GM12878 (cell line): ENCODE data around the gene ITPKB. TPM values are rescaled to one million over a fixed set of nuclear protein-coding genes. Genes with fewer than 3 reads are reported as not detected.

Source experiments
- ATAC-seq: fragments of 200-7000 bp; cut with Tn5 transposase; 3 replicates; pipeline ENCODE4 v1.9.1; 2020; ENCODE audit warnings: mild to moderate bottlenecking, moderate library complexity
- BruUV-seq: library from RNA; stranded (reverse); fragments of 400-500 nt; replicated peaks from 2 replicates; lab custom pipeline; 2021; lab: Mats Ljungman, UMichigan
- CTCF ChIA-PET: fragments of 300-600 bp; sonication (Branson Sonifier 250); formaldehyde crosslinking; extraction: SDS; loops from one replicate; lab custom pipeline; 2021; ENCODE audit warnings: inconsistent platforms; lab: Yijun Ruan, JAX
- POLR2A ChIA-PET: fragments of 350-600 bp; formaldehyde crosslinking; extraction: SDS; loops from one replicate; lab custom pipeline; 2021; ENCODE audit warnings: inconsistent platforms; lab: Charles Lee
- RAD21 ChIA-PET: fragments of 300-600 bp; sonication (Branson Sonifier 250); formaldehyde crosslinking; loops from one replicate; lab custom pipeline; 2023; ENCODE audit warnings: antibody characterized with exemption; ENCODE audit not compliant: unreplicated experiment; lab: Charles Lee
- SMC1A ChIA-PET: fragments of 300-600 bp; sonication (Branson Sonifier 250); formaldehyde crosslinking; loops from one replicate; lab custom pipeline; 2023; ENCODE audit not compliant: unreplicated experiment, uncharacterized antibody; lab: Charles Lee
- DNase-seq: peaks from one replicate; pipeline ENCODE4 v3.0.0-alpha.2; 2011; ENCODE audit warnings: low read depth, low spot score
- FAIRE-seq: peaks from 3 replicates; lab custom pipeline; 2011; peaks lifted over from hg19 to GRCh38; lab: Jason Lieb, UNC
- H2AFZ ChIP-seq: 2 replicates; pipeline ENCODE4 v1.6.0; 2011; ENCODE audit warnings: low read depth, low read length, control low read depth; ENCODE audit not compliant: control insufficient read depth
- H3K27ac ChIP-seq: 2 replicates; pipeline ENCODE4 v1.5.1; 2011; ENCODE audit warnings: control low read depth; ENCODE audit not compliant: control insufficient read depth, insufficient read depth
- H3K27me3 ChIP-seq, 2 experiments: replicated peaks in 1 of 2; 2 replicates each; pipeline versions ENCODE4 v1.6.0 to v1.6.1; 2011; ENCODE audit warnings: low read length in 1 of 2; ENCODE audit not compliant: control insufficient read depth in 2 of 2, insufficient read depth in 2 of 2
- H3K36me3 ChIP-seq, 2 experiments: 2 replicates each; pipeline ENCODE4 v1.5.1; 2011; ENCODE audit warnings: low read length in 1 of 2; ENCODE audit not compliant: control insufficient read depth in 2 of 2, insufficient read depth in 2 of 2
- H3K4me1 ChIP-seq: 2 replicates; pipeline ENCODE4 v1.6.1; 2011; ENCODE audit warnings: mild to moderate bottlenecking, low read length, moderate library complexity, mixed read lengths; ENCODE audit not compliant: control insufficient read depth, insufficient read depth
- H3K4me2 ChIP-seq: 2 replicates; pipeline ENCODE4 v1.6.0; 2011; ENCODE audit warnings: control low read depth; ENCODE audit not compliant: control insufficient read depth, insufficient read depth
- H3K4me3 ChIP-seq: fragments of 200-600 bp; sonication (generic); 2 replicates; pipeline ENCODE4 v1.5.1; 2016
- H3K79me2 ChIP-seq: 2 replicates; pipeline ENCODE4 v1.6.0; 2011; ENCODE audit warnings: low read length; ENCODE audit not compliant: control insufficient read depth, insufficient read depth
- H3K9ac ChIP-seq: 2 replicates; pipeline ENCODE4 v1.8.0; 2011; ENCODE audit warnings: low read length, control low read depth, mixed read lengths; ENCODE audit not compliant: control insufficient read depth, insufficient read depth
- H3K9me3 ChIP-seq: replicated peaks from 3 replicates; pipeline ENCODE4 v1.5.1; 2011; ENCODE audit warnings: mild to moderate bottlenecking, low read length; ENCODE audit not compliant: control insufficient read depth, insufficient read depth
- H4K20me1 ChIP-seq: 2 replicates; pipeline ENCODE4 v1.6.0; 2011; ENCODE audit not compliant: control insufficient read depth, insufficient read depth
- BRCA1 ChIP-seq: IDR thresholded peaks from 2 replicates; pipeline ENCODE4 v1.6.1; 2011; ENCODE audit warnings: low read depth, low read length, improper control_type of control experiment
- CREM ChIP-seq: IDR thresholded peaks from 2 replicates; pipeline ENCODE4 v1.6.1; 2014; ENCODE audit warnings: antibody characterized with exemption, low read depth
- ESRRA ChIP-seq: IDR thresholded peaks from 2 replicates; pipeline ENCODE4 v1.6.1; 2012; ENCODE audit warnings: mild to moderate bottlenecking, low read length, improper control_type of control experiment
- FOS ChIP-seq: IDR thresholded peaks from 3 replicates; pipeline ENCODE4 v1.6.1; 2011; ENCODE audit warnings: borderline replicate concordance; ENCODE audit not compliant: insufficient read length; ENCODE audit errors: extremely low read depth
- FOXM1 ChIP-seq: IDR thresholded peaks from 2 replicates; pipeline ENCODE4 v1.6.1; 2012; ENCODE audit warnings: low read depth, mild to moderate bottlenecking, inconsistent platforms, low read length, moderate library complexity
- MYC ChIP-seq: IDR thresholded peaks from 2 replicates; pipeline ENCODE4 v1.6.1; 2011; ENCODE audit warnings: mild to moderate bottlenecking, low read length, moderate library complexity, inconsistent platforms; ENCODE audit not compliant: insufficient read depth, insufficient replicate concordance, insufficient read length, severe bottlenecking
- NRF1 ChIP-seq: conservative IDR thresholded peaks from 2 replicates; pipeline ENCODE4 v1.6.1; 2011; ENCODE audit warnings: mild to moderate bottlenecking, low read depth, low read length, improper control_type of control experiment
- RBBP5 ChIP-seq: fragments of 200-600 bp; sonication (generic); conservative IDR thresholded peaks from 2 replicates; pipeline ENCODE4 v1.6.1; 2016
- TCF7 ChIP-seq: IDR thresholded peaks from 2 replicates; pipeline ENCODE4 v1.6.1; 2014; ENCODE audit warnings: antibody characterized with exemption, borderline replicate concordance
- ZNF592 ChIP-seq: fragments of 450-650 bp; IDR thresholded peaks from 2 replicates; pipeline ENCODE4 v1.6.1; 2017; ENCODE audit warnings: mild to moderate bottlenecking, moderate library complexity
- ZSCAN29 ChIP-seq: fragments of 450-650 bp; IDR thresholded peaks from 2 replicates; pipeline ENCODE4 v1.6.1; 2017; ENCODE audit warnings: mild to moderate bottlenecking, moderate library complexity
- WGBS: methylation state at CpG from one replicate; pipeline ENCODE4 v1.1.6; 2016; ENCODE audit warnings: low lambda C conversion rate; ENCODE audit not compliant: insufficient replicate concordance, insufficient coverage; ENCODE audit errors: missing lambda C conversion rate; 5-methylcytosine and 5-hydroxymethylcytosine counted together
- in situ Hi-C: fragments of 300-500 bp; cut with MboI; formaldehyde crosslinking; loops from 9 replicates; pipeline ENCODE4 v1.14.3; 2018; ENCODE audit warnings: mixed read lengths
- intact Hi-C: fragments of 100-400 bp; cut with micrococcal nuclease; formaldehyde crosslinking; loops from one replicate; pipeline ENCODE4 v1.14.2; 2022; ENCODE audit not compliant: unreplicated experiment
- polyA plus RNA-seq, 11 experiments: library from polyadenylated mRNA; depleted of rRNA in 4 of 11; unstranded in 6 of 11; stranded (reverse) in 5 of 11; fragments of >200 nt; fragmentation: Nextera tagmentation in 4 of 11; fragmentation: Illumina TruSeq in 1 of 11; extraction: Ambion mirVana in 4 of 11; extraction: Trizol in 1 of 11; gene quantifications; 1 replicate in 1 of 11; 2 replicates in 10 of 11; pipeline versions ENCODE4 v1.2.1 to v1.2.3, GENCODE V29; 2011 to 2016; ENCODE audit warnings: inconsistent platforms in 2 of 11, missing spikeins in 2 of 11, low read depth in 1 of 11
- total RNA-seq, 4 experiments: library from RNA; depleted of rRNA in 3 of 4; stranded (reverse); fragments of >200 nt in 3 of 4; fragmentation: Illumina TruSeq in 1 of 4; extraction: Trizol in 1 of 4; gene quantifications; 2 replicates each; pipeline versions ENCODE4 v1.2.1 to v1.2.3, GENCODE V29; 2013 to 2021
- TF ChIP-seq, protein P1 (sequence below): IDR thresholded peaks from 2 replicates; pipeline ENCODE4 v1.6.1; 2011; ENCODE audit warnings: low read depth, mild to moderate bottlenecking, low read length, moderate library complexity, borderline replicate concordance; ENCODE audit errors: extremely low read depth
- TF ChIP-seq, protein P2 (sequence below): fragments of 450-650 bp; IDR thresholded peaks from 2 replicates; pipeline ENCODE4 v1.6.1; 2016; ENCODE audit warnings: mild to moderate bottlenecking
- TF ChIP-seq, protein P3 (sequence below): fragments of 450-650 bp; IDR thresholded peaks from 2 replicates; pipeline ENCODE4 v1.6.1; 2017; ENCODE audit warnings: mild to moderate bottlenecking, moderate library complexity

ITPKB gene
- total and polyA plus RNA-seq, 10 of the 15 experiments (the other 5 are each of a cell fraction or from before 2014, with no cell fraction given): 1.3 to 38.7 (median 12.9) TPM

DNA sequence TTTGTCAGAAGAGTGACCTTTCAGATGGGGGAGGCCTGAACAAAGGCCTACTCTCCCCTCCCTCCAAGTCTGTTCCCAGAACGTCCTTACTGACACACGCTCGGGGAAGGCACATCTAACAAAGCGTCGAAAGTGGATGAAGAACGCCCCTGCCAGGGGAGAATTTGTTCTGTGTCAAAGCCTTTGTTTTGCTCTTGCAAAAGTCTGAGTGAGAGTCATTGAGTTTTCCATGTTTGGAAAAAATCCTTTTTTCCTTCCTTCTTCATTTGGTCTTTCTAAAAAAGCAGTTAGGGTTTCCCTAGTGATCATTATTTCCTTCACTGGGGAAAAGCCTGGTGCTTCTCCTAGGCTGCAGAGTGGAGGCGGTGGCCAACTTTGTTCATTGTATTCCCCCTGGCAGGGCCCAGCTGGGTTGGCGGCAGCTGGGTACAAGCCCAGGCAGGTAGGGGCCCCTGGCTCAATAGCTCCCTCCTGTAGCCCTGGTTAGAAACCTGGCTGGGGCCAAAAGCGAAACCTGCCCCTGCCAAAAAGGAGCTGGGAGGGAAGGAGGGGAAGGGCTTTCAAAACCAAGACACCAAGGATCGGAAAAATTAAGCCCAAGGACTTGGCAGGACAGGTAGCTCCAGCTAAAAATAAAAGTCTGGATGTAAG, 81.1 kb downstream of the ITPKB start:
- ChIA-PET SMC1A (interaction anchor here (1.3 kb wide), 1 partner anchor 30 kb away, joined by 4 read pairs; no protein-coding TSS in a partner anchor), POLR2A (no interaction called here), CTCF (interaction anchor here (0.8 kb wide), 1 partner anchor 170 kb away, joined by 3 read pairs; no protein-coding TSS in a partner anchor), RAD21 (no interaction called here)
- Histone ChIP-seq H3K9me3 (no peaks in the 10 kb centered on the region), H3K79me2 (peaks cover 47% of the 10 kb centered on the region), H3K27me3 (no peaks in the 10 kb centered on the region), H3K9ac (no peak overlapping the region), H3K27ac (no peak overlapping the region), H2AFZ (no peak overlapping the region), H3K4me1 (peaks cover 71% of the 10 kb centered on the region), H4K20me1 (peaks cover 5% of the 10 kb centered on the region; the same call in 1 of the 2 replicates), H3K36me3 (peaks cover 5 to 15% of the 10 kb centered on the region in 2 experiments; a peak in 3 of 4 replicates), H3K4me3 (no peak overlapping the region), H3K4me2 (no peak overlapping the region)
- BruUV-seq: no TSS peak
- in situ Hi-C loops (no loop called here), intact Hi-C loops (no loop called here)
- 92% methylated on average over 10 of the region's 10 CpGs for WGBS
- no peak for TF ChIP-seq RBBP5
- no peak for TF ChIP-seq ZNF592
- no peak for TF ChIP-seq MYC
- TF ChIP-seq ZSCAN29: no peak
- TF ChIP-seq NRF1: no peak
- TF ChIP-seq ESRRA: no peak
- TF ChIP-seq CREM: no peak
- TF ChIP-seq BRCA1: no peak
- no peak for TF ChIP-seq FOXM1
- TF ChIP-seq, protein P1, sequence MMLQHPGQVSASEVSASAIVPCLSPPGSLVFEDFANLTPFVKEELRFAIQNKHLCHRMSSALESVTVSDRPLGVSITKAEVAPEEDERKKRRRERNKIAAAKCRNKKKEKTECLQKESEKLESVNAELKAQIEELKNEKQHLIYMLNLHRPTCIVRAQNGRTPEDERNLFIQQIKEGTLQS: no peak
- TF ChIP-seq TCF7: no peak
- TF ChIP-seq, protein P2, sequence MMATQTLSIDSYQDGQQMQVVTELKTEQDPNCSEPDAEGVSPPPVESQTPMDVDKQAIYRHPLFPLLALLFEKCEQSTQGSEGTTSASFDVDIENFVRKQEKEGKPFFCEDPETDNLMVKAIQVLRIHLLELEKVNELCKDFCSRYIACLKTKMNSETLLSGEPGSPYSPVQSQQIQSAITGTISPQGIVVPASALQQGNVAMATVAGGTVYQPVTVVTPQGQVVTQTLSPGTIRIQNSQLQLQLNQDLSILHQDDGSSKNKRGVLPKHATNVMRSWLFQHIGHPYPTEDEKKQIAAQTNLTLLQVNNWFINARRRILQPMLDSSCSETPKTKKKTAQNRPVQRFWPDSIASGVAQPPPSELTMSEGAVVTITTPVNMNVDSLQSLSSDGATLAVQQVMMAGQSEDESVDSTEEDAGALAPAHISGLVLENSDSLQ: no peak
- TF ChIP-seq, protein P3, sequence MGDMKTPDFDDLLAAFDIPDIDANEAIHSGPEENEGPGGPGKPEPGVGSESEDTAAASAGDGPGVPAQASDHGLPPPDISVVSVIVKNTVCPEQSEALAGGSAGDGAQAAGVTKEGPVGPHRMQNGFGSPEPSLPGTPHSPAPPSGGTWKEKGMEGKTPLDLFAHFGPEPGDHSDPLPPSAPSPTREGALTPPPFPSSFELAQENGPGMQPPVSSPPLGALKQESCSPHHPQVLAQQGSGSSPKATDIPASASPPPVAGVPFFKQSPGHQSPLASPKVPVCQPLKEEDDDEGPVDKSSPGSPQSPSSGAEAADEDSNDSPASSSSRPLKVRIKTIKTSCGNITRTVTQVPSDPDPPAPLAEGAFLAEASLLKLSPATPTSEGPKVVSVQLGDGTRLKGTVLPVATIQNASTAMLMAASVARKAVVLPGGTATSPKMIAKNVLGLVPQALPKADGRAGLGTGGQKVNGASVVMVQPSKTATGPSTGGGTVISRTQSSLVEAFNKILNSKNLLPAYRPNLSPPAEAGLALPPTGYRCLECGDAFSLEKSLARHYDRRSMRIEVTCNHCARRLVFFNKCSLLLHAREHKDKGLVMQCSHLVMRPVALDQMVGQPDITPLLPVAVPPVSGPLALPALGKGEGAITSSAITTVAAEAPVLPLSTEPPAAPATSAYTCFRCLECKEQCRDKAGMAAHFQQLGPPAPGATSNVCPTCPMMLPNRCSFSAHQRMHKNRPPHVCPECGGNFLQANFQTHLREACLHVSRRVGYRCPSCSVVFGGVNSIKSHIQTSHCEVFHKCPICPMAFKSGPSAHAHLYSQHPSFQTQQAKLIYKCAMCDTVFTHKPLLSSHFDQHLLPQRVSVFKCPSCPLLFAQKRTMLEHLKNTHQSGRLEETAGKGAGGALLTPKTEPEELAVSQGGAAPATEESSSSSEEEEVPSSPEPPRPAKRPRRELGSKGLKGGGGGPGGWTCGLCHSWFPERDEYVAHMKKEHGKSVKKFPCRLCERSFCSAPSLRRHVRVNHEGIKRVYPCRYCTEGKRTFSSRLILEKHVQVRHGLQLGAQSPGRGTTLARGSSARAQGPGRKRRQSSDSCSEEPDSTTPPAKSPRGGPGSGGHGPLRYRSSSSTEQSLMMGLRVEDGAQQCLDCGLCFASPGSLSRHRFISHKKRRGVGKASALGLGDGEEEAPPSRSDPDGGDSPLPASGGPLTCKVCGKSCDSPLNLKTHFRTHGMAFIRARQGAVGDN: no peak
- TF ChIP-seq FOS: no peak
- ATAC-seq (no peak), FAIRE-seq (no peak), DNase-seq (no peak)
